Measurements from ENCODE around the gene NFKBIA.
A peak's percentile ranks its signal among the peaks of the same experiment; 100 is the strongest.
"Not testable (repeated sequence)": the region's sequence is repeated elsewhere in the genome, so short reads cannot be mapped to it uniquely, and the experiment has no call there.

Gene NFKBIA

GRCh38 chr14:35389315-35389667 is 15.3 kb downstream of the NFKBIA start:
- no peak for DNase-seq

- DNase-seq = no peak
Observed at GRCh38 chr14:35388656-35389314, 15.8 kb downstream of the NFKBIA start.

- DNase-seq = no peak
Observed at GRCh38 chr14:35387713-35388579, 16.6 kb downstream of the NFKBIA start.

- no peak for DNase-seq
Observed at GRCh38 chr14:35387219-35387618, 17.3 kb downstream of the NFKBIA start.

GRCh38 chr14:35386673-35387125 is 17.9 kb downstream of the NFKBIA start:
- no peak for DNase-seq

- DNase-seq = peak; percentile 90
Observed at GRCh38 chr14:35385042-35385839, 19.3 kb downstream of the NFKBIA start.

- DNase-seq = peak; percentile 35
Observed at GRCh38 chr14:35384455-35385041, 20.0 kb downstream of the NFKBIA start.

GRCh38 chr14:35383569-35384454 is 20.7 kb downstream of the NFKBIA start:
- DNase-seq = no peak

GRCh38 chr14:35380794-35381193 is 23.8 kb downstream of the NFKBIA start:
- DNase-seq = no peak

GRCh38 chr14:35379234-35379933 is 25.2 kb downstream of the NFKBIA start:
- not testable (repeated sequence) for DNase-seq

- DNase-seq = no peak
Observed at GRCh38 chr14:35378425-35379233, 25.9 kb downstream of the NFKBIA start.

- no peak for DNase-seq
Observed at GRCh38 chr14:35375558-35376025, 29.0 kb downstream of the NFKBIA start.

GRCh38 chr14:35374263-35374712 is 30.3 kb downstream of the NFKBIA start:
- DNase-seq = peak; percentile 61

- not testable (repeated sequence) for DNase-seq
Observed at GRCh38 chr14:35373208-35373607, 31.3 kb downstream of the NFKBIA start.

- DNase-seq = no peak
Observed at GRCh38 chr14:35370969-35371368, 33.6 kb downstream of the NFKBIA start.

- no peak for DNase-seq
Observed at GRCh38 chr14:35369701-35370191, 34.8 kb downstream of the NFKBIA start.

GRCh38 chr14:35368583-35369392 is 35.8 kb downstream of the NFKBIA start:
- no peak for DNase-seq

- DNase-seq = no peak
Observed at GRCh38 chr14:35368139-35368460, 36.4 kb downstream of the NFKBIA start.

- no peak for DNase-seq
Observed at GRCh38 chr14:35367056-35367372, 37.5 kb downstream of the NFKBIA start.

Data from kidney glomerular epithelial cell (primary cell).